ENCODE results near the gene MTMR3. TPM values are rescaled to one million over a fixed set of nuclear protein-coding genes. Genes with fewer than 3 reads are reported as not detected.
"Not testable (repeated sequence)": the region's sequence is repeated elsewhere in the genome, so short reads cannot be mapped to it uniquely, and the experiment has no call there.

MTMR3 gene
- total and polyA plus RNA-seq, 2 of the 8 experiments (the other 6 are each of a cell fraction or from before 2014, with no cell fraction given): 16.9 to 18.5 TPM

DNA sequence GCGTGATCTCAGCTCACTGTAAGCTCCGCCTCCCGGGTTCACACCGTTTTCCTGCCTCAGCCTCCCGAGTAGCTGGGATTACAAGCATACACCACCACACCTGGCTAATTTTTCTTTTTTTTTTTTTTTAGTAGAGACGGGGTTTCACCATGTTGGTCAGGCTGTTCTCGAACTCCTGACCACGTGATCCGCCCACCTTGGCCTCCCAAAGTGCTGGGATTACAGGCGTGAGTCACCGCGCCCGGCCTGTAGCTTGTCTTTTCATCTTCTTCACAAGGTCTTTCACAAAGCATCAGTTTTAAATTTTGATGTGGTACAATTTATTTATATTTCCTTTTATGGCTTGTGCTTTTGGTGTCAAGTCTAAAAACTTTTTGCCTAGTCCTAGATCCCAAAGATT is 17.4 kb upstream of the MTMR3 start:
- H3K56ac ChIP-seq (replicated peaks; ENCODE audit: insufficient read length, low read depth, low read length); H3K4ac ChIP-seq (replicated peaks; ENCODE audit: insufficient read length, low read depth, low read length); DNase-seq (ENCODE audit: low read depth in 1 of 2, low spot score in 2 of 2); H3K4me2 ChIP-seq (ENCODE audit: insufficient read depth in 1 of 2, low read depth in 2 of 2, low read length in 2 of 2); H4K91ac ChIP-seq (replicated peaks; ENCODE audit: insufficient read length, low read length); H3K27me3 ChIP-seq (replicated peaks in 1 of 4; ENCODE audit: control insufficient read depth in 3 of 4, extremely low read depth in 1 of 4, insufficient read depth in 3 of 4, low read length in 3 of 4); H3K4me3 ChIP-seq (ENCODE audit: extremely low read depth in 1 of 4, insufficient read depth in 2 of 4, low read depth in 3 of 4, low read length in 4 of 4); H2BK20ac ChIP-seq (ENCODE audit: low read length); H2BK5ac ChIP-seq (ENCODE audit: low read depth, low read length); H2BK120ac ChIP-seq (replicated peaks; ENCODE audit: low read depth, low read length); H3K9ac ChIP-seq (replicated peaks in 1 of 4; ENCODE audit: extremely low read depth in 1 of 4, low read depth in 3 of 4, low read length in 3 of 4); H3K23ac ChIP-seq (ENCODE audit: insufficient read length); H3K36me3 ChIP-seq (ENCODE audit: control insufficient read depth in 2 of 4, insufficient read depth in 4 of 4, low read length in 3 of 4); H2AK5ac ChIP-seq (ENCODE audit: low read depth, low read length); H3K79me2 ChIP-seq (ENCODE audit: control insufficient read depth in 1 of 2, insufficient read depth in 2 of 2, low read length in 2 of 2); H3K79me1 ChIP-seq (ENCODE audit: low read depth, low read length); H3K27ac ChIP-seq (ENCODE audit: low read depth, low read length); H2BK12ac ChIP-seq (ENCODE audit: low read depth, low read length); H3K23me2 ChIP-seq (ENCODE audit: low read depth, low read length); FAIRE-seq; H3K18ac ChIP-seq (ENCODE audit: extremely low read depth, low read length); H4K20me1 ChIP-seq (replicated peaks in 1 of 2; ENCODE audit: control insufficient read depth in 1 of 2, insufficient read depth in 2 of 2, low read length in 2 of 2); H3K14ac ChIP-seq (ENCODE audit: insufficient read length); H3K9me3 ChIP-seq (ENCODE audit: insufficient read depth in 2 of 2, low read depth in 1 of 2, low read length in 1 of 2); H2BK15ac ChIP-seq (ENCODE audit: low read length); H3K4me1 ChIP-seq (replicated peaks in 1 of 4; ENCODE audit: control insufficient read depth in 3 of 4, insufficient read depth in 4 of 4, low read length in 3 of 4); H4K8ac ChIP-seq (ENCODE audit: extremely low read depth, insufficient read depth, low read length); POLR2A ChIA-PET (ENCODE audit: partially characterized antibody); H2AFZ ChIP-seq (ENCODE audit: low read length); H4K5ac ChIP-seq (ENCODE audit: insufficient read length, low read depth, low read length): not testable (repeated sequence)
- WGBS, 2 experiments (ENCODE audit: extremely low coverage in 1 of 2, insufficient coverage in 1 of 2, insufficient read length in 1 of 2, insufficient replicate concordance in 2 of 2, low coverage in 1 of 2, low lambda C conversion rate in 2 of 2, missing lambda C conversion rate in 1 of 2): 99% methylated on average over 7 of the region's 13 CpGs; no CpG with 5 or more reads in 1 of the 2 experiments
- CTCF ChIA-PET (ENCODE audit: partially characterized antibody): interaction anchor here (0.6 to 0.7 kb wide), 2 partner anchors 18 to 367 kb away, joined by 3 to 4 read pairs; no protein-coding TSS in a partner anchor
